HG03108 (cell line): ENCODE data around the gene KLHL18.
"Not testable (repeated sequence)": the region's sequence is repeated elsewhere in the genome, so short reads cannot be mapped to it uniquely, and the experiment has no call there.

ENCODE experiments used
- ATAC-seq: cut with Tn5 transposase; IDR thresholded peaks from one replicate; pipeline ENCODE4 v1.9.1; 2021; ENCODE audit warnings: moderate library complexity; ENCODE audit not compliant: unreplicated experiment

KLHL18 gene

GRCh38 chr3:47282424-47283192, at the start of gene KLHL18, which contains the start of gene KIF9:
KLHL18 (plus strand) TSS chr3:47282944; CDS start chr3:47282966, 22 bp downstream.
KIF9 (minus strand) TSS chr3:47282799; CDS start chr3:47277374, 5,425 bp downstream.
- peak; percentile 77 for ATAC-seq

- ATAC-seq, result no peak
Measured at GRCh38 chr3:47238017-47238416, 44.7 kb upstream of the KLHL18 start.

- ATAC-seq, result no peak
Measured at GRCh38 chr3:47239929-47240328, 42.8 kb upstream of the KLHL18 start.

GRCh38 chr3:47243419-47244147, 39.2 kb upstream of the KLHL18 start:
- no peak for ATAC-seq

- ATAC-seq, result no peak
Measured at GRCh38 chr3:47244531-47245100, 38.1 kb upstream of the KLHL18 start.

- no peak for ATAC-seq
Measured at GRCh38 chr3:47245271-47245670, 37.5 kb upstream of the KLHL18 start.

- no peak for ATAC-seq
Measured at GRCh38 chr3:47247131-47248064, 35.3 kb upstream of the KLHL18 start.

- no peak for ATAC-seq
Measured at GRCh38 chr3:47250309-47251060, 32.3 kb upstream of the KLHL18 start.

- ATAC-seq, result not testable (repeated sequence)
Measured at GRCh38 chr3:47251085-47251484, 31.7 kb upstream of the KLHL18 start.

GRCh38 chr3:47251689-47252088, 31.1 kb upstream of the KLHL18 start:
- no peak for ATAC-seq

- not testable (repeated sequence) for ATAC-seq
Measured at GRCh38 chr3:47256331-47256730, 26.4 kb upstream of the KLHL18 start.

- no peak for ATAC-seq
Measured at GRCh38 chr3:47259114-47259513, 23.6 kb upstream of the KLHL18 start.

- ATAC-seq, result no peak
Measured at GRCh38 chr3:47260605-47261004, 22.1 kb upstream of the KLHL18 start.

- ATAC-seq, result no peak
Measured at GRCh38 chr3:47261301-47261700, 21.4 kb upstream of the KLHL18 start.

GRCh38 chr3:47265008-47265407, 17.7 kb upstream of the KLHL18 start:
- ATAC-seq, result no peak

- ATAC-seq, result no peak
Measured at GRCh38 chr3:47265725-47266428, 16.9 kb upstream of the KLHL18 start.

GRCh38 chr3:47266709-47267489, 15.8 kb upstream of the KLHL18 start:
- no peak for ATAC-seq

GRCh38 chr3:47267490-47267824, 15.3 kb upstream of the KLHL18 start:
- no peak for ATAC-seq

- ATAC-seq, result no peak
Measured at GRCh38 chr3:47270526-47270925, 12.2 kb upstream of the KLHL18 start.
